Fibroblast of the aortic adventitia (primary cell): ENCODE results near the gene CC2D2B. TPM values are rescaled to one million over a fixed set of nuclear protein-coding genes. Genes with fewer than 3 reads are reported as not detected.
"Not testable (repeated sequence)": the region's sequence is repeated elsewhere in the genome, so short reads cannot be mapped to it uniquely, and the experiment has no call there.

Experiments
- DNase-seq: peaks from one replicate; pipeline ENCODE4 v3.0.0-alpha.2; 2010; ENCODE audit warnings: low read depth
- H3K4me3 ChIP-seq: 2 replicates; pipeline ENCODE4 v1.5.1; 2011; ENCODE audit warnings: low read depth, mild to moderate bottlenecking, control low read depth, low read length, moderate library complexity
- total RNA-seq: library from RNA; depleted of rRNA; stranded (reverse); fragments of >200 nt; gene quantifications from 2 replicates; pipeline ENCODE4 v1.2.3, GENCODE V29; 2012; ENCODE audit warnings: low replicate concordance
- TF ChIP-seq, protein P1 (sequence below): IDR thresholded peaks from 2 replicates; pipeline ENCODE4 v1.5.1; 2011; ENCODE audit warnings: mild to moderate bottlenecking, low read length, control low read depth, inconsistent platforms; ENCODE audit not compliant: insufficient read depth

CC2D2B gene
- total RNA-seq, 1 donor, result 0.09 TPM

DNA sequence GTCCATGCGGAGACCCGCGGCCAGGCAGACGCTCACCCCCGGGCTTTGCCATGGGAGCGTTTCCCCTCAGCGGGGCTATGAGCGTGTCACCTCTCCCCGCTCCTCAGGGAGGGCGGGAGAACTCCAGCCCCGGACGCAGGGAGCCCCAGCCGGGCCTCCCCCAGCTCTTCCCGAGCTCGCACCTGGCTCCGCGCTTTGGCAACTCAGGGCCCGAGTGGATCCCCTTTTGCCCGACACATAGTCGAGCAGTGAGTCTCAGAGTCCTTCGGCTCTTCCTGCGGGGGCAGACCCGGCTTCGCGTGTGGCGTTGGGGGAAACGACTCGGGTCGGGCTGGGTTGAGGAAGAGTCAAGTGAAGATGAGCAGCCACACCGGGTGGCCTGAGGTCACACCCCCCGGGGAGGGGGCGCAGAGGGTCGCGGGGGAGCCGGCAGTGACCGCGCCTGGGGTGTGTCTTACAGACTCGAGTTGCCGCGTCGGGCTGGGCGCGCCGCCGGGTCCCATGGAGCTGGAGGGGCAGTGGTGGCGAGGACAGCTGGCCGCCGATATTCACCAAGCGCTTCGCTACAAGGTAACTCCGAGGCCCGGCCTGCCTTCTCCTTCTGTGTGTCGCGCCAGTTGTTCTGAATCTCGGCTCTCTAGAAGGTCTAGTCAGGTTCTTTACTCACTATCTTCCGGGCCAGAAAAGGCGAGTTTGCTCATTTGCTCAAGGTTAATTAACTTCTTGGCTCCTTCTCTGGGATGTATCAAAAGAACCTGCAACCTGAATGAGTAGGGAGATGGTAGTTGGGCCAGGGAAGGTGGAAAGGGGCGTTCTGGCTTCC is 136.3 kb downstream of the CC2D2B start:
- peak; percentile 31 for DNase-seq
- peak overlapping the region; percentile 80 for H3K4me3 ChIP-seq
- TF ChIP-seq, protein P1, sequence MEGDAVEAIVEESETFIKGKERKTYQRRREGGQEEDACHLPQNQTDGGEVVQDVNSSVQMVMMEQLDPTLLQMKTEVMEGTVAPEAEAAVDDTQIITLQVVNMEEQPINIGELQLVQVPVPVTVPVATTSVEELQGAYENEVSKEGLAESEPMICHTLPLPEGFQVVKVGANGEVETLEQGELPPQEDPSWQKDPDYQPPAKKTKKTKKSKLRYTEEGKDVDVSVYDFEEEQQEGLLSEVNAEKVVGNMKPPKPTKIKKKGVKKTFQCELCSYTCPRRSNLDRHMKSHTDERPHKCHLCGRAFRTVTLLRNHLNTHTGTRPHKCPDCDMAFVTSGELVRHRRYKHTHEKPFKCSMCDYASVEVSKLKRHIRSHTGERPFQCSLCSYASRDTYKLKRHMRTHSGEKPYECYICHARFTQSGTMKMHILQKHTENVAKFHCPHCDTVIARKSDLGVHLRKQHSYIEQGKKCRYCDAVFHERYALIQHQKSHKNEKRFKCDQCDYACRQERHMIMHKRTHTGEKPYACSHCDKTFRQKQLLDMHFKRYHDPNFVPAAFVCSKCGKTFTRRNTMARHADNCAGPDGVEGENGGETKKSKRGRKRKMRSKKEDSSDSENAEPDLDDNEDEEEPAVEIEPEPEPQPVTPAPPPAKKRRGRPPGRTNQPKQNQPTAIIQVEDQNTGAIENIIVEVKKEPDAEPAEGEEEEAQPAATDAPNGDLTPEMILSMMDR, result no peak

DNA sequence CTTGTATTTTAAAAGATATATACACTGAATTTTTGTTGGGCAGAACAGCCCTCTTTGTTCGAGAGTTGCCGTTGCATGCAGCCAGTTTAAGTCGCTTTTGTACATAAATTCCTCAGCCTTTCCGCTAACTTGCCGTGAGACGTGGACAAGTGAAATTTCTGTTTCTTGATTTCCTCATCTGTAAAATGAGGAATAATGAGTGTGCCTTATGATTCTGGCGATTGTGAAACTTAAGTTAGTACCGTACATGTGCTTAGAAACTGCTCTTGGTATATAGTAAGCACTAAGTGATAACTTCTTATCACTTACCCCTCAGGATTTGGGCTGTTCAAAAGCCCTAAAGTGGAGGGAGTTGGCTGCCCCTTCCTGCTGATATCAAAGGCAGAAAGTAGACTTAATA is 137.0 kb downstream of the CC2D2B start:
- H3K4me3 ChIP-seq, result peak overlapping the region; percentile 80
- TF ChIP-seq, protein P1, result no peak
- peak; percentile 59 for DNase-seq

DNA sequence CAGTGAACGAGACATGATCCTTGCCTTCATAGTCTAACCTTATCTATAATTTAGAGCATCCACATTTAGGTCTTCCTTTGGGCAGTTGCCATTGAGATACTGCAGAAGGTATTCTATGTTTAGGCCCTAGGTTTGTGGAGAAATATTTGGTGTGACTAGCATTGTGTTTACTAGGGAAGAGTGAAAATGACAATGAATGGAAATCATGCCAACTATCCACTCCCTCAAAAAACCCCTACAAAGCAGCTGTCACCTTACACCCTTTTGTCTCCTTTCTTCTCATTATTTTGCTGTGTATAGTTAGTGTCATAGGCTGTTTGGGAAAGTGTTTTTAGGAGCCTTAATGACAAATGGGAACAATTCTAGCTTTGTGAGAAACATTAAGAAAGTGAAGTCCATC is 138.8 kb downstream of the CC2D2B start:
- DNase-seq, result no peak
- TF ChIP-seq, protein P1, result no peak
- no peak overlapping the region for H3K4me3 ChIP-seq

DNA sequence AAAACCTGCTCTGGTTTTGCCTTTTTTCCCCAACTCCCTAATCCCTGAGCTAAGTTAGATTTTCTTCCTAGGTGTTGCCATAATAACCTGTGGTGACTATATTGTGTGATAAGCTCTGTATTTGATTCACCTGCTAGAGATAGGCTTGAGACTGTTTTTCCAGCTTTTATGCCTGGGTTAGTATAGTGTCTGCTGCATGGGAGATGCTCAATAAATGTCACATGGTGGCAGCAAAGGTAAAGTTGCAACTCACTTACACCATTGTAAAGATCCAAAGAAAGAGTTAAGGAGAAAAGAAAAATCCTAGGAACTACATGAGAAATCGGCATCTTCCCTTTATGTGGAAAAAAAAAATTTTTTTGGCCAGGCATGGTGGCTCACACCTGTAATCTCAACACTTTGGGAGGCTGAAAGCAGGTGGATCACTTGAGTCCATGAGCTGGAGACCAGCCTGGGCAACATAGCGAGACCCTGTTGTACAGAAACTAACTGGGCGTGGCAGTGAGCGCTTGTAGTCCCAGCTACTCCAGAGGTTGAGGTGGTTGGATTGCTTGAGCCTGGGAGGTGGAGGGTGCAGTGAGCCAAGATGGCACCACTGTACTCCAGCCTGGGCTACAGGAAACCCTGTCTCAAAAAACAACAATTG is 139.4 kb downstream of the CC2D2B start:
- no peak overlapping the region for H3K4me3 ChIP-seq
- no peak for DNase-seq
- TF ChIP-seq, protein P1, result no peak

DNA sequence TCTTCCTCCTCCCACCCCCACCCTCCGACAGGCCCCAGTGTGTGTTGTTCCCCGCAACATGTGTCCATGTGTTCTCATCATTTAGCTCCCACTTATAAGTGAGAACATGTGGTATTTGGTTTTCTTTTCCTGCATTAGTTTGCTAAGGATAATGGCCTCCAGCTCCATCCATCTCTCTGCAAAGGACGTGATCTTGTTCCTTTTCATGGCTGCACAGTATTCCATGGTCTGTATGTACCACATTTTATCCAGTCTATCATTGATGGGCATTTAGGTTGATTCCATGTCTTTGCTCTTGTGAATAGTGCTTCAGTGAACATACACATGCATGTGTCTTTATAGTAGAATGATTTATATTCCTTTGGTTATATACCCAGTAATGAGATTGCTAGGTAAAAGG is 140.2 kb downstream of the CC2D2B start:
- H3K4me3 ChIP-seq, DNase-seq: not testable (repeated sequence)

DNA sequence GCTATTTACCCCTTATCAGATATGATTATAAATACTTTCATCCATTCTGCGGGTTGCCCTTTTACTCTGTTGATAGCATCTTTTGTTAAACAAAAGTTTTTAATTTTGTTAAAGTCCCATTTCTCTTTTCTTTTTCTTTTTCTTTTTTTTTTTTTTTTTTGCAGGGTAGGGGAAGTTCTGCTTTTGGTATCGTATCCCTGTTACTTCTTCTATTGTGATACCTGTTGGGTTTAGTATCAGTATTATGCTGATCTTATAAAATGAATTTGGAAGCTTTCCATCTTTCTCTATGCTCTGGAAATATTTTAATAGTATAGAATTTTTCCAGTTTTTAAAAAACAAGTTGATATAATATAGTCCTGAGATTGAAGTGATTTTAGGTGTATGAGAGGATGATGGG is 141.6 kb downstream of the CC2D2B start:
- TF ChIP-seq, protein P1, result no peak
- no peak for DNase-seq
- no peak overlapping the region for H3K4me3 ChIP-seq

DNA sequence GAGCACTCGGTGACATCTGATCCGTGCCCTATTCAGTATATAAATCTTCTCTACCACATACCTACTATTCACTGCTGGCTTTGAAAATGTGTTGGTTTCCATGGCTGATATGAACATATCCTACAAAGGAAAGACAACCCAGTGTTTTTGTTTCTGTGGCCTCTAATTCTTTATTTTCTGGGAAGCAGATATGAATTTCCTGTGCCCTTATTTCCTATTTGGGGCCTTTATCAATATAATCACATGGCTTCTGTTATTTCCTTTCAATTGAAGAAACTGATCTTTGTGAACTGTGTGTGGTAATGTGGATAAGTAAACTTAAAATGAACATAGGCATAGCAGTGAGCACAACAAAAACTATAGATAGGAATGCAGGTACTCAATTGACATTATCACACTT is 146.2 kb downstream of the CC2D2B start:
- H3K4me3 ChIP-seq, result no peak overlapping the region
- DNase-seq, result no peak
- TF ChIP-seq, protein P1, result no peak
